Left lobe of liver (tissue), 2 donors: ENCODE measurements around the gene B3GALNT2. TPM values are rescaled to one million over a fixed set of nuclear protein-coding genes. Genes with fewer than 3 reads are reported as not detected.

ENCODE experiments used
- ATAC-seq: fragments of 200-7000 bp; cut with Tn5 transposase; one replicate; pipeline ENCODE4 v1.9.1; 2020; ENCODE audit warnings: mild to moderate bottlenecking, moderate library complexity
- DNase-seq: peaks from one replicate; pipeline ENCODE4 v3.0.0-alpha.2; 2020; ENCODE audit warnings: low spot score
- total RNA-seq: library from RNA; stranded (reverse); gene quantifications from one replicate; pipeline ENCODE4 v1.2.1, GENCODE V29; 2021
- donor health status: DM: no; HTN: no; CAD: no; lungs with moderate emphysema.
- donor health status: DM: no; HTN: yes; CAD: no.

The B3GALNT2 gene
- total RNA-seq, 1 donor from 2014 or later = 8.9 TPM

- ATAC-seq (peak; percentile 88), DNase-seq (peak; percentile 86)
Measured at GRCh38 chr1:235411489-235412486, 92.5 kb downstream of the B3GALNT2 start.

GRCh38 chr1:235410467-235410866 lies 93.8 kb downstream of the B3GALNT2 start:
- DNase-seq = no peak
- ATAC-seq = no peak

- DNase-seq = no peak
Measured at GRCh38 chr1:235409042-235409820, 95.0 kb downstream of the B3GALNT2 start.

GRCh38 chr1:235408503-235408960 lies 95.7 kb downstream of the B3GALNT2 start:
- DNase-seq (no peak), ATAC-seq (peak; percentile 62)

More at GRCh38 chr1:235409042-235409820, 95.0 kb downstream of the B3GALNT2 start:
- peak; percentile 49 for ATAC-seq

GRCh38 chr1:235407419-235407818 lies 96.8 kb downstream of the B3GALNT2 start:
- ATAC-seq = no peak
- peak; percentile 38 for DNase-seq

GRCh38 chr1:235404190-235404589 lies 100.1 kb downstream of the B3GALNT2 start:
- DNase-seq = peak; percentile 2
- ATAC-seq = no peak

- peak; percentile 5 for DNase-seq
- no peak for ATAC-seq
Measured at GRCh38 chr1:235403593-235403992, 100.7 kb downstream of the B3GALNT2 start.

GRCh38 chr1:235402457-235403200 lies 101.6 kb downstream of the B3GALNT2 start:
- DNase-seq = peak; percentile 35
- peak; percentile 81 for ATAC-seq

GRCh38 chr1:235401251-235401650 lies 103.0 kb downstream of the B3GALNT2 start:
- ATAC-seq = no peak

More at GRCh38 chr1:235401251-235401650, 103.0 kb downstream of the B3GALNT2 start:
- no peak for DNase-seq

Other genes starting within 250 kb of the B3GALNT2 start
- 10.9 TPM for gene ARID4B, start 176.3 kb downstream of the B3GALNT2 start, total RNA-seq
- 8.6 TPM for gene GGPS1, start 175.9 kb downstream of the B3GALNT2 start, total RNA-seq
- 13.6 TPM for gene TBCE, start 137.0 kb downstream of the B3GALNT2 start, total RNA-seq
- gene GNG4, start 145.3 kb upstream of the B3GALNT2 start, total RNA-seq = not detected